CD14-positive monocyte (primary cell): Measurements from ENCODE around the gene SEPTIN2. TPM values are rescaled to one million over a fixed set of nuclear protein-coding genes. Genes with fewer than 3 reads are reported as not detected.

ENCODE experiments used
- DNase-seq, 3 donors: peaks; one replicate each; pipeline ENCODE4 v3.0.0-alpha.2; 2011 to 2022
- H2AFZ ChIP-seq: 2 replicates; pipeline ENCODE4 v1.6.0; 2012; ENCODE audit warnings: mild to moderate bottlenecking, low read depth, low read length, inconsistent platforms; ENCODE audit not compliant: insufficient read depth, poor library complexity, severe bottlenecking
- H3K27ac ChIP-seq, 2 donors: 1 replicate in 1 of 2; 2 replicates in 1 of 2; pipeline ENCODE4 v1.5.1; 2012 to 2013; ENCODE audit warnings: low read length in 2 of 2, control low read depth in 1 of 2, inconsistent platforms in 1 of 2, low read depth in 1 of 2, mild to moderate bottlenecking in 1 of 2
- H3K27me3 ChIP-seq, 2 donors: one replicate each; pipeline versions ENCODE4 v1.6.0 to v1.6.1; 2011 to 2013; ENCODE audit warnings: low read length in 2 of 2; ENCODE audit not compliant: control insufficient read depth in 2 of 2, insufficient read depth in 2 of 2
- H3K36me3 ChIP-seq, 2 donors: replicated peaks in 1 of 2; 1 replicate in 1 of 2; 2 replicates in 1 of 2; pipeline versions ENCODE4 v1.5.1 to v1.6.1; 2012 to 2013; ENCODE audit warnings: low read length in 2 of 2, control low read depth in 1 of 2, inconsistent platforms in 1 of 2, mild to moderate bottlenecking in 1 of 2; ENCODE audit not compliant: insufficient read depth in 2 of 2, control insufficient read depth in 1 of 2
- H3K4me1 ChIP-seq, 2 donors: 1 replicate in 1 of 2; 2 replicates in 1 of 2; pipeline versions ENCODE4 v1.5.1 to v1.6.1; 2012 to 2013; ENCODE audit warnings: low read length in 2 of 2, control low read depth in 1 of 2, inconsistent platforms in 1 of 2, mild to moderate bottlenecking in 1 of 2, moderate library complexity in 1 of 2; ENCODE audit not compliant: insufficient read depth in 2 of 2, control insufficient read depth in 1 of 2
- H3K4me2 ChIP-seq: replicated peaks from 2 replicates; pipeline ENCODE3; 2012; ENCODE audit warnings: low read length, moderate library complexity, mild to moderate bottlenecking; ENCODE audit not compliant: poor library complexity, severe bottlenecking; ENCODE audit errors: extremely low read depth
- H3K4me3 ChIP-seq, 3 experiments: fragments of 200-600 bp in 1 of 3; sonication (generic) in 1 of 3; replicated peaks in 1 of 3; 1 replicate in 2 of 3; 2 replicates in 1 of 3; pipeline ENCODE4 v1.5.1; 2011 to 2013; ENCODE audit warnings: low read length in 3 of 3, mild to moderate bottlenecking in 3 of 3, control low read depth in 2 of 3, low read depth in 2 of 3, inconsistent platforms in 1 of 3, moderate library complexity in 1 of 3
- H3K79me2 ChIP-seq: 2 replicates; pipeline ENCODE4 v1.6.0; 2012; ENCODE audit warnings: mild to moderate bottlenecking, control low read depth, inconsistent platforms, low read length, moderate library complexity; ENCODE audit not compliant: insufficient read depth
- H3K9ac ChIP-seq: 2 replicates; pipeline ENCODE4 v1.6.0; 2017; ENCODE audit warnings: low read length, mild to moderate bottlenecking; ENCODE audit not compliant: insufficient read depth, poor library complexity, severe bottlenecking
- H3K9me3 ChIP-seq, 2 donors: replicated peaks in 1 of 2; 1 replicate in 1 of 2; 2 replicates in 1 of 2; pipeline versions ENCODE4 v1.5.1 to v1.6.1; 2012 to 2013; ENCODE audit warnings: low read length in 2 of 2, control low read depth in 1 of 2; ENCODE audit not compliant: control insufficient read depth in 1 of 2, insufficient read depth in 1 of 2
- H4K20me1 ChIP-seq: 2 replicates; pipeline ENCODE4 v1.6.0; 2012; ENCODE audit warnings: mild to moderate bottlenecking, low read length, control low read depth, moderate library complexity; ENCODE audit not compliant: insufficient read depth
- H3K27ac Mint-ChIP-seq, 7 donors: one replicate each; pipeline ENCODE4 v1.8.0; 2020; ENCODE audit warnings: mild to moderate bottlenecking in 7 of 7, mixed read lengths in 7 of 7, moderate library complexity in 6 of 7, inconsistent platforms in 2 of 7
- H3K27me3 Mint-ChIP-seq, 3 donors: one replicate each; pipeline ENCODE4 v1.8.0; 2021 to 2022; ENCODE audit warnings: low read depth in 3 of 3, mild to moderate bottlenecking in 3 of 3, mixed read lengths in 3 of 3, moderate library complexity in 3 of 3, inconsistent platforms in 1 of 3
- H3K36me3 Mint-ChIP-seq, 2 donors: one replicate each; pipeline ENCODE4 v1.8.0; 2020; ENCODE audit warnings: mixed read lengths in 2 of 2, inconsistent platforms in 1 of 2, mild to moderate bottlenecking in 1 of 2
- H3K4me1 Mint-ChIP-seq: one replicate; pipeline ENCODE4 v1.8.0; 2020; ENCODE audit warnings: mild to moderate bottlenecking, mixed read lengths
- H3K4me3 Mint-ChIP-seq, 2 donors: one replicate each; pipeline ENCODE4 v1.8.0; 2020; ENCODE audit warnings: mild to moderate bottlenecking in 2 of 2, mixed read lengths in 2 of 2, moderate library complexity in 1 of 2
- H3K9me3 Mint-ChIP-seq, 7 donors: one replicate each; pipeline ENCODE4 v1.8.0; 2020 to 2022; ENCODE audit warnings: mixed read lengths in 7 of 7, mild to moderate bottlenecking in 6 of 7, moderate library complexity in 6 of 7, inconsistent platforms in 2 of 7
- CTCF ChIP-seq: fragments of 200-600 bp; IDR thresholded peaks from one replicate; pipeline ENCODE4 v1.8.0; 2022; ENCODE audit warnings: antibody characterized with exemption, mild to moderate bottlenecking
- WGBS: methylation state at CpG from one replicate; pipeline ENCODE4 v1.1.5; 2013; ENCODE audit warnings: missing lambda C conversion rate; ENCODE audit not compliant: insufficient coverage; 5-methylcytosine and 5-hydroxymethylcytosine counted together
- intact Hi-C, 2 donors: fragments of 100-400 bp; cut with micrococcal nuclease; formaldehyde crosslinking; loops; one replicate each; pipeline versions ENCODE4 v1.15.0 to v1.15.1; 2023
- polyA plus RNA-seq, 3 donors: library from polyadenylated mRNA; depleted of rRNA in 1 of 3; unstranded in 2 of 3; stranded (reverse) in 1 of 3; fragments of 300-500 nt in 2 of 3; fragments of >200 nt in 1 of 3; fragmentation: Illumina TruSeq in 2 of 3; gene quantifications; 1 replicate in 2 of 3; 2 replicates in 1 of 3; pipeline ENCODE4 v1.2.3, GENCODE V29; 2012 to 2021

SEPTIN2 gene
- polyA plus RNA-seq, 3 donors: 195 to 207 (median 203) TPM

GRCh38 chr2:241268306-241268705 is 47.4 kb upstream of the SEPTIN2 start:
- H3K9me3 ChIP-seq: no peaks in the 10 kb centered on the region
- H3K27me3 ChIP-seq: no peaks in the 10 kb centered on the region
- peak overlapping the region in 2 of 7 donors; percentile 48 to 69 for H3K27ac Mint-ChIP-seq
- H3K27ac ChIP-seq: no peak overlapping the region
- peaks cover 0 to under 1% (median 0%) of the 10 kb centered on the region in 3 donors for H3K27me3 Mint-ChIP-seq
- H3K4me1 ChIP-seq: peaks cover 17 to 19% of the 10 kb centered on the region in 2 donors
- no peak overlapping the region for H3K4me2 ChIP-seq
- DNase-seq: no peak
- H3K4me3 ChIP-seq: no peak overlapping the region
- TF ChIP-seq CTCF: no peak
- peaks cover 28% of the 10 kb centered on the region for H3K4me1 Mint-ChIP-seq
- H3K9ac ChIP-seq: no peak overlapping the region
- peaks cover 0 to 3% (median 0%) of the 10 kb centered on the region in 7 donors for H3K9me3 Mint-ChIP-seq
- H3K79me2 ChIP-seq: peaks cover 66% of the 10 kb centered on the region
- peaks cover 42 to 62% of the 10 kb centered on the region in 2 donors for H3K36me3 Mint-ChIP-seq
- H3K36me3 ChIP-seq: peaks cover 50 to 60% of the 10 kb centered on the region in 2 donors
- H4K20me1 ChIP-seq: peaks cover 76% of the 10 kb centered on the region
- no peak overlapping the region for H3K4me3 Mint-ChIP-seq
- intact Hi-C loops: no loop called here
- WGBS: 100% methylated on average over 2 of the region's 7 CpGs
- H2AFZ ChIP-seq: no peak overlapping the region

GRCh38 chr2:241268716-241269445 is 46.8 kb upstream of the SEPTIN2 start:
- Histone ChIP-seq H3K4me3 (no peak overlapping the region), H3K9ac (no peak overlapping the region), H2AFZ (no peak overlapping the region), H3K27me3 (no peaks in the 10 kb centered on the region), H3K79me2 (peaks cover 67% of the 10 kb centered on the region), H3K36me3 (peaks cover 44 to 54% of the 10 kb centered on the region in 2 donors), H4K20me1 (peaks cover 79% of the 10 kb centered on the region), H3K4me1 (peaks cover 18 to 22% of the 10 kb centered on the region in 2 donors), H3K9me3 (no peaks in the 10 kb centered on the region), H3K27ac (peak overlapping the region in 1 of 2 donors; percentile 9), H3K4me2 (no peak overlapping the region)
- H3K4me3 Mint-ChIP-seq: peak overlapping the region in 1 of 2 donors; percentile 34
- no peak for DNase-seq
- no peak for TF ChIP-seq CTCF
- peak overlapping the region in 3 of 7 donors; percentile 21 to 74 (median 54) for H3K27ac Mint-ChIP-seq
- WGBS: 98% methylated on average over 9 of the region's 14 CpGs
- intact Hi-C loops: no loop called here
- H3K9me3 Mint-ChIP-seq: peaks cover 0 to 4% (median 0%) of the 10 kb centered on the region in 7 donors
- peaks cover 34% of the 10 kb centered on the region for H3K4me1 Mint-ChIP-seq
- H3K27me3 Mint-ChIP-seq: peaks cover 0 to 1% (median 0%) of the 10 kb centered on the region in 3 donors
- peaks cover 36 to 56% of the 10 kb centered on the region in 2 donors for H3K36me3 Mint-ChIP-seq
